GM13976 (cell line): ENCODE measurements around the gene MGA.

ENCODE experiments used
- DNase-seq: peaks from one replicate; pipeline ENCODE4 v3.0.0; 2012; ENCODE audit warnings: low spot score
- CTCF ChIP-seq: IDR thresholded peaks from 2 replicates; pipeline ENCODE4 v1.5.1; 2012; ENCODE audit warnings: borderline replicate concordance, mild to moderate bottlenecking; ENCODE audit not compliant: insufficient read depth; ENCODE audit errors: extremely low read depth, missing control alignments, control extremely low read depth
- in situ Hi-C: fragments of 300-500 bp; cut with MboI; formaldehyde crosslinking; loops from one replicate; pipeline ENCODE4 v1.12.0; 2022; ENCODE audit warnings: low sequenced_read_pairs, mixed read lengths, inconsistent platforms; ENCODE audit not compliant: unreplicated experiment

MGA gene

GRCh38 chr15:41810651-41811431, 150.6 kb downstream of the MGA start:
- no peak for DNase-seq
- TF ChIP-seq CTCF: no peak
- in situ Hi-C loops: no loop called here

- DNase-seq: peak; percentile 86
- in situ Hi-C loops: no loop called here
- peak; percentile 78 for TF ChIP-seq CTCF
Measured at GRCh38 chr15:41811432-41812195, 151.4 kb downstream of the MGA start.

- TF ChIP-seq CTCF: no peak
- no peak for DNase-seq
- in situ Hi-C loops: no loop called here
Measured at GRCh38 chr15:41812820-41813375, 152.7 kb downstream of the MGA start.

- no peak for DNase-seq
- no peak for TF ChIP-seq CTCF
- in situ Hi-C loops: no loop called here
Measured at GRCh38 chr15:41813426-41813825, 153.2 kb downstream of the MGA start.

- in situ Hi-C loops: no loop called here
- no peak for TF ChIP-seq CTCF
Measured at GRCh38 chr15:41814534-41814933, 154.3 kb downstream of the MGA start.

GRCh38 chr15:41816788-41817187, 156.6 kb downstream of the MGA start:
- TF ChIP-seq CTCF: no peak
- in situ Hi-C loops: no loop called here
- no peak for DNase-seq

More at GRCh38 chr15:41814534-41814933, 154.3 kb downstream of the MGA start:
- DNase-seq: no peak
